Occipital lobe (tissue), 2 donors: Measurements from ENCODE around the gene SLC24A2. TPM values are rescaled to one million over a fixed set of nuclear protein-coding genes. Genes with fewer than 3 reads are reported as not detected.
"Not testable (repeated sequence)": the region's sequence is repeated elsewhere in the genome, so short reads cannot be mapped to it uniquely, and the experiment has no call there.

Experiments
- DNase-seq: peaks from one replicate; lab custom pipeline; 2025; lab: John Stamatoyannopoulos, UW
- total RNA-seq: library from RNA; depleted of rRNA; stranded (reverse); fragments of >200 nt; gene quantifications from one replicate; pipeline ENCODE4 v1.2.3, GENCODE V29; 2014

The SLC24A2 gene
- 10.8 TPM for total RNA-seq

GRCh38 chr9:19788614-19789271 is at the start of gene SLC24A2:
TSS of gene SLC24A2 (minus strand) at chr9:19789037.
- DNase-seq, result peak; percentile 63

DNA sequence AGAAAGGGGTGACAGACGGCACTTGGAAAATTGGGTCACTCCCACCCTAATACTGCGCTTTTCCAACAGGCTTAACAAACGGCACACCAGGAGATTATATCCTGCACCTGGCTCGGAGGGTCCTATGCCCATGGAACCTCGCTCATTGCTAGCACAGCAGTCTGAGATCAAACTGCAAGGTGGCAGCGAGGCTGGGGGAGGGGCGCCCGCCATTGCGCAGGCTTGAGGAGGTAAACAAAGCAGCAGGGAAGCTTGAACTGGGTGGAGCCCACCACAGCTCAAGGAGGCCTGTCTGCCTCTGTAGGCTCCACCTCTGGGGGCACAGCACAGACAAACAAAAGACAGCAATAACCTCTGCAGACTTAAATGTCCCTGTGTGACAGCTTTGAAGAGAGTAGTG is 44.5 kb upstream of the SLC24A2 start:
- not testable (repeated sequence) for DNase-seq

GRCh38 chr9:19830796-19831195 is 42.0 kb upstream of the SLC24A2 start:
- DNase-seq, result no peak

DNA sequence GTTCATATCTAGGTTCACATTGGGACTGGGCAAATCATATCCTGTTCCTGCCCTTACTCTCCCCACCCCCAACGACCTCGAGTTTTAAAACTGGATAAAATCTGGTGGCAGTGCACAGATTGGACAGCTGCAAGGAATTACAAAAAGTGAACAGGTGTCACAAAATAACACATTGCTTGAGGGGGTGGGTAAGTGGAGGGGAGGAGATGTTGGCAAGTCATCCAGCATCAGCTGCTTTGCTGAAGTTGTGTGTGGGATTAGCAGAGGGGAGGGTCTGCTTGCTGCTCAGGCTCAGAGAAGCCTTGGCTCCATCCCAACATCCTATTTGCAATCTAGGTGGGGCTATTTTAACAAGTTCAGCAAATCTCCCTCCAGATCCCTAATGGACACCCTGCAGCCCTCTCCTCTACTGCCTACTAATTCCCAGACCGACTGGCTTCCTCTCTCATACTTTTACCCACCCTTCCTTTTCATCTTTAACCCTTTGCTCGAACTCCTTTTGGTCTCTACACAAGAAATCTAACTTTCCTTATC is 39.8 kb upstream of the SLC24A2 start:
- no peak for DNase-seq

DNA sequence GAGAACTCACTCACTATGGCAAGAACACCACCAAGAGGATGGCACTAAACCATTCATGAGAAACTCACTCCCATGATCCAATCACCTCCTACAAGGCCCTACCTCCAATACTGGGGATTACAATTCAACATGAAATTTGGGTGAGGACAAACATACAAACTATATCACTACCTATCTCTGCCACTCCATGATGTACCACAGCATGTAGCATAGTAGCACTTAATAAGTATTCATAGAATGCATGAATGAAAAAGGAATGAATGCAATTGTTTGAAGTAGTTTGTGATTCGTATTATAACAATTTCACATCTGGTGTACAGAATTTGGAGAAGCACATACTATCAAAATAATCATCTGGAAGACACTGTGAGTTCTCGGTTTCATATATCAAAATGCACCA is 27.9 kb upstream of the SLC24A2 start:
- DNase-seq, result no peak

DNA sequence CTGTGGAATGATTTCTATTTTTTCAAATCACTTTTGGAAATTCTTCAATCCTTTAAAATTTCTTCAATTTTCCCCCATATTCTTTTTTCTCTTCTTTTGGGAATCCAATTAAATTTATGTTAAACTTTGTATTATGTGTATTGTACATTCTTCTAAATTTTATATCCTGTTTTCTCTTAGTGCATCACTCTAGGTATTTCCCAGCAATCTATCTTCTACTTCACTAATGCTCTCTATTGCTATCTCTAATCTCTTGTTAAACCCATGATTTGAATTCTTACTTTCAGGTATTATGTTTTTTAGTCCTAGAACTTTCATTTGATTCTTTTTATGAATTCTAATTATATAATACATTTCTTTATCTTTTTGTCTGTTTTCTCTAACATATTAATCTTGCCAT is 23.4 kb upstream of the SLC24A2 start:
- no peak for DNase-seq

DNA sequence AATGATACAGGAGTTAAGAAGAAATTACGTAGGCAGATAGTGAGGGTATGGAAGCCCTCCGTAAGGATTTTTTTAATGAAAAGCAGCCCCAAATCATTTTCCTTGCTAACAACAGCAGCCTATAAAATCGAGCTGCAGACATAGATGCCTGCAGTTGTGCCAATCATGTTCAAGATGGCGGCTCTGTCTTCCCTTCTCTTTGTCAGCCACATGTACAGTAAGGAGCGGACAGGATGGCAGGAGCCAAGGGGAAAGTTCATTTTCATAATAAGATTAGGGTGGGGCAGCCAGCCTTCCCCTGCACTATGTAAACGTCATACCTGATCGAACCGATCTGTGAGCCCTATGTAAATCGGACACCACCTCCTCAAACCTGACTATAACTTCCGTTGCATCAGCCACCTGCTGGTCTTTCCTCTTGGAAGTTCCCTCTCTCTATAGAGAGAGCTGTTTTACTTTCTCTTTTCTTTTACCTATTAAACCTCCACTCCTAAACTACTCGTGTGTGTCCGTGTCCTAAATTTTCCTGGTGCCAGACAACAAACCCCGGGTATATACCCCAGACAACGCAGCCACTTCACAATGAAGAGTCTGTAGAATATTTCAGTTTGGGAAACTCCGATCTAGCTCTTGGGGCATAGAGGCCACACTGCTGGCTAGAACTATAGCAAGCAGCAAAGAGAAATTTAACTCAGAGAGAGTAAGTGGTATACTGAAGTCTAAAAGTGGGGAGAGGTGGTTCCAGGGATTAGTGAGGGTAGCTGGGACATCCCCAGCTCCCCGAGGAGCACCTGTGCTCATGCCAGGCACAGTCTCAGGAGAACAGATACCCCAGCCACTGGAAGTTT is 20.8 kb upstream of the SLC24A2 start:
- no peak for DNase-seq

DNA sequence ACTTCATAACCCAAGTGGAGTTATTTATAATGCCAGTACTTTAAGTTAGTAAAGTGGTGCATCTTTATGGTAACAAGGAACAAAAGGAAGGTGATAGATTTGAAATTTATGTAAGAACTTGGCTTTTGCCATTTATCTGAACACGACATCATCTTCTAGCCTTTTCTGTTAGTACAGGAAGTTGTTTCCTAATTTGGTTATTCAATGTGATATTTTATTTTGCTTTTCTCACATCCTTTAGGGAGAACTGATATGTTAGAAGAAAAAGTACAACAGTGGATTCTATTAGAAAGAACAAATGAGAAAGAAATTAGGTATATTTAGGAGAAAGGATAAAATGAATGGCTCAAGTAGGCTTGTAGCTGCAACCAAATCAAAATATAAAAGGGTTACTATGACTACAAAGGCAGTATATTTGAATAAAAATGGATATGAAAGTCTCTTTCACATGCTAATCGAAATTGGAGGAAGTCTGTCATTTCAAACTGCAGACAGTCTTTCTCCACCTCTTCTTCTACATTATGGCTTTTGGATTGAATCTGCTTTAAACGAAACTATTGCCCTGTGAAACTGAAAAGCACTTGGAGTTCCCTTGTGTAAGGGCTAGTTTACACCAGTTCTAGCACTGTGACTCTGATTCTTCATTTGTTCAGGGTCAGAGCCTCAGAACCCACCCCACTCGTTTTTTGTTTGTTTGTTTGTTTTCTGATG is 18.5 kb upstream of the SLC24A2 start:
- DNase-seq, result no peak

DNA sequence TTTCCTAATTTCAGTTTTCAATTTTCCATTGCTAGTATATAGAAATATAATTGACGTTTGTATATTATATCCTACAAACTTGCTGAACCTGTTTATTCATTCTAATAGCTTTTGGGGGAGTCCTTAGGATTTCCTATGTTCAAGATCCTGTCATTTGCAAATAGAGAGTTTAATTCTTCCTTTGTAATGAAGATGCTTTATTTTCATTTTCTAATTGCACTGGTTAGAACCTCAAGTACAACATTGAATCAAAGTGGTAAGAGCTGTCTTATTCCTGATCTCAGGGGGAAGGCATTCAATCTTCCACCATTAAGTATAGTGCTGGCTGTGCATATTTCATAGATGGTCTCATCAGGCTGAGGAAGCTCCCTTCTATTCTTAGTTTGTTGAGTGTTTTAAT is 15.6 kb upstream of the SLC24A2 start:
- no peak for DNase-seq

- no peak for DNase-seq
These were observed 12.0 kb upstream of the SLC24A2 start for GRCh38 chr9:19800884-19801283.

DNA sequence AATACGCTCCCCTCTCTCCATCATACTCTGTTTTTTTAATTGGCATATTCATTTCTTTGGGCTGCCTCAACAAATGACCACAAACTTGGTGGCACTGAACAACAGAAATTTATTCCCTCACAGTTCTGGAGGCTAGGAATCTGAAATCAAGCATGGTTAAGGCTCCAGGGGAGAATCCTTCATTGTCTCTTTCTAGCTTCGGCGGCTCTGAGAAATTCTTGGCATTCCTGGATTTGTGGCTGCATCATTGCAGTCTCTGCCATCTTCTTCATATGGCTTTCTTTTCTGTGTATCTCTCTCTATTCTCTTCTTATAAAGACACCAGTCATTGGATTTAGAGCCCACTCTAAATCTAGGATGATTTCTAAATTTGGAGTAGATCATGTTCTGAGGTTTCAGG is 10.9 kb upstream of the SLC24A2 start:
- DNase-seq, result no peak

DNA sequence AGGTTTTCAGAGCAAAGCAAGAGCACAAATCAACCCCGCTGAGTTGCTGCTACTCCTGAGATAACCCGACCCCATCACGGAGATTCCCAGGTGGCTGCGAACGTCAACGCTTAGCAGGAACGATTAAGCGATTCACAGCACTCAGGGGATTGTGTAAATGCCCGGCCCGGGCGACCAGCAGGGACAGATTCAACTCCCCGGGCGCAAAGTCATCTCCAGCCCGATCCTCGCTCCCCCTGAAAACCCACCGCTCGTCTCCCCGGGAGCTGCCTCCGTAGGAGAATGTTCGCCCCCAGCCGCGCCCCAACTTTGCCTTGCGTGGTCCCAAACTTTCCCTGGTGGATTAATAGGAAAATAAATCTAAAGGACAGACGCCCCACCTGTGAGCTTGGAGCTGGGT is 685 bp downstream of the SLC24A2 start:
- peak; percentile 14 for DNase-seq

GRCh38 chr9:19787672-19788071 is 1.2 kb downstream of the SLC24A2 start:
- no peak for DNase-seq

DNA sequence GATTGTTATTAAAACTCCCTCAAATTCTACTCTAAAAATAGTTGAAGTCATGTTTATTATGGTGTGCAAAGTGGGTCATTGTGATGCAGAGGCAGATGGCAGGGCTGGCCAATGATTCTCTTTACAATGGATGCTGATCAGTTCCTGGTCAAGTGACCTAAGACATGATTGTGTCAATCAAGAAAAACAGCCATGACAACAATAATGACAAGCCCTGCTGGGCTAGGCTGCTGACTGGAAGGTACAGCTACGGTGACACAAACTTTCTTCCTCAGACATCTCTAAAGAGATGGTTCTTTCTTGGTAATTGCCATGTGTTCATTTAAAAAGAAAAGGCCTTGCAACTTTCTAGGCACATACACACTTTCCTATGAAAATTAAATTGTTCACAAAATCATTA is 3.6 kb downstream of the SLC24A2 start:
- no peak for DNase-seq

DNA sequence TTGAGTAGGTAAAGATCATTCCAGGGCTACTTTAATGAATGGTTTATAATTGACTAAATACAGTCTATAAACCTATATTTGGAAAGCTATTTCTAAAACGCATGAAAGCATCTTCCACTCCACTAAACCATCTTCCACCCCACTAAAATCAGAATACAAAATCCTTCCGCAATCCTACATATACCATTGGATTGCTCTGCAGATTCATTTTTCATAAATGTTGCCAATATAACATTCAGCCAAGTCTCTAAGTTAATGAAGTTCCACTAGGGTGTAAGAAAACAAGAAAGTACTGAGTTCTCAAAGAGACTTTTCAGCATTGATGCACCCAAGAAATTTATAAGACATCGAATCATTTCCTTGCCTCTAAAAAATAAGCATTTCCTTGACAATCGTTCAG is 4.7 kb downstream of the SLC24A2 start:
- DNase-seq, result no peak

- no peak for DNase-seq
These were observed 5.3 kb downstream of the SLC24A2 start for GRCh38 chr9:19783500-19783899.

- no peak for DNase-seq
These were observed 6.8 kb downstream of the SLC24A2 start for GRCh38 chr9:19782005-19782404.

DNA sequence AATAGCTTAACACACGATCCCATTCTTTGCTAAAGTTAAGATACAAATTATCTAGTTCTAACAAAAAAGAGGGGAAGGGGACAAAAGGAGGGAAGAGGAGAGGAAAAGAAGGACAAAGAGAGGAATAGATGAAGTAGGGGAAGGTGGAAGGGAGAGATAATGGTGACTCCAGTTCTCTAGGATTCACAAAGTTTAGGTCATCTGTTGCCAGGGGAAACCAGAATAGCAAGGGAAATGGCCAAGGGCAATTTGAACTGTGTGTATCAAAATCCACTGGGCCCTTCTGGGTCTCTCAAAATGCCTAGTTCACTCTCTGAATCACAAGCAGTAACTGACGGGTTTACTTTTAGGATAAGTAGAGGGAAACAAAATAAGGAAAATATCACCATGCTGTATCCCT is 7.6 kb downstream of the SLC24A2 start:
- DNase-seq, result no peak

- DNase-seq, result no peak
These were observed 17.4 kb downstream of the SLC24A2 start for GRCh38 chr9:19771446-19771845.

DNA sequence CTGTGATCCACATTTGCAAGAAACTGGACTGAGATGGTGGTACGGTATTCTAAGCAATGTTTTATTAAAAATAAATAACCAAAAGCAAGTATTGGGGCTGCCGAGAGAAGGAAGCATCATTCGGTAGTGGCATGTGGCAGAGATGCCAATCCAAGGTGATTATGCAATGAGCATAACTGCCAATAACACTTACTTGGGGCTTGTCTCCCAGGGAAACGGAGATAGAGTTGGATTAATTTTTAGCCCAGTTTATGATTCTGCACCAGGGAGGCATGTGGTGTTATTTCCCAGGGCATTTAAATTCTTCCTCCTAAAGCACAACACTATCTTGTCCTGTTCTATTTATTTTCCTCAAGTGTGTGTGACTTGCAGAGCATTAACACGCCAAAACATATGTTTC is 17.9 kb downstream of the SLC24A2 start:
- no peak for DNase-seq

- DNase-seq, result no peak
These were observed 19.6 kb downstream of the SLC24A2 start for GRCh38 chr9:19769213-19769612.

- no peak for DNase-seq
These were observed 20.0 kb downstream of the SLC24A2 start for GRCh38 chr9:19768798-19769197.
